ENCODE results near the gene PTGER1. TPM values are rescaled to one million over a fixed set of nuclear protein-coding genes. Genes with fewer than 3 reads are reported as not detected.
A peak's percentile ranks its signal among the peaks of the same experiment; 100 is the strongest.
"Not testable (repeated sequence)": the region's sequence is repeated elsewhere in the genome, so short reads cannot be mapped to it uniquely, and the experiment has no call there.

The PTGER1 gene
- total RNA-seq, 1 experiment from 2014 or later: 1.7 TPM

DNA sequence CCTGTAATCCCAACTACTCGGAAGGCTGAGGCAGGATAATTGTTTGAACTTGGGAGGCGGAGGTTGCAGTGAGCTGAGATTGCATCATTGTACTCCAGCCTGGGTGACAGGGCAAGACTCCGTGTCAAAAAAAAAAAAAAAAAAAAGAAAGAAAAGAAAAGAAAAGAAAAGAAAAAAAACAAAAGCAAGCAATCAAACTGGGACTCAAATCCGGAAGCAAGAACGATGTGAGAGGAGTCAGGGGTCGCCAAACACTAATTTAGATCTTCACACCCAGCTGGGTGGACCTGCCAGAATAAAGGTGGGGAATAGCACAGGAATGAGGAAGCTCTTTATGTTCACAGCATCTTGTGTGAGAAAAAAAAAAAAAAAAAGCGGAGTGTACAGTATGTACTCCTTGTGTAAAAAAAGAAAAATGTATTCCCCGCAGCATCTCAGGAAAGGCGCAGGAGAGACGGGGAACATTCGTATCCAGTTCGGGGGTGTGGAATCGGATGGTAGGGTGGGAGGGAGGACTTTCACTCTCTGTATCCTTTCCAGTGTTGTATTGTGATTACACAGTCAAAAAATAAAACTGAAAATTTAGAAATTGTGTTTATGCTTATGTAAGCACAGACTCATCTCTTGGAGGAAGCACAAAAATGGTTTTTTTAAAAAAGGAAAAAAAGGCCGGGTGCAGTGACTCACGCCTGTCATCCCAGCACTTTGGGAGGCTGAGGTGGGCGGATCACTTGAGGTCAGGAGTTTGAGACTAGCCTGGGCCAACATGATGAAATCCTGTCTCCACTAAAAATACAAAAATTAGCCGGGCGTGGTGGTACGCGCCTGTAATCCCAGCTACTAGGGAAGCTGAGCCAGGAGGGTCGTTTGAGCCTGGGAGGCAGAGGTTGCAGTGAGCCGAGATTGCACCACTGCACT is 35.4 kb upstream of the PTGER1 start:
- Histone ChIP-seq H3K27ac (no peak overlapping the region), H3K27me3 (no peaks in the 10 kb centered on the region), H3K4me1 (0 out of 2 replicates have a peak, but pooled peaks cover 6% of the 10 kb centered on the region), H3K9me3 (replicated peaks) (no peaks in the 10 kb centered on the region), H3K36me3 (peaks cover 20% of the 10 kb centered on the region), H3K4me3 (no peak overlapping the region)
- no peak for DNase-seq

DNA sequence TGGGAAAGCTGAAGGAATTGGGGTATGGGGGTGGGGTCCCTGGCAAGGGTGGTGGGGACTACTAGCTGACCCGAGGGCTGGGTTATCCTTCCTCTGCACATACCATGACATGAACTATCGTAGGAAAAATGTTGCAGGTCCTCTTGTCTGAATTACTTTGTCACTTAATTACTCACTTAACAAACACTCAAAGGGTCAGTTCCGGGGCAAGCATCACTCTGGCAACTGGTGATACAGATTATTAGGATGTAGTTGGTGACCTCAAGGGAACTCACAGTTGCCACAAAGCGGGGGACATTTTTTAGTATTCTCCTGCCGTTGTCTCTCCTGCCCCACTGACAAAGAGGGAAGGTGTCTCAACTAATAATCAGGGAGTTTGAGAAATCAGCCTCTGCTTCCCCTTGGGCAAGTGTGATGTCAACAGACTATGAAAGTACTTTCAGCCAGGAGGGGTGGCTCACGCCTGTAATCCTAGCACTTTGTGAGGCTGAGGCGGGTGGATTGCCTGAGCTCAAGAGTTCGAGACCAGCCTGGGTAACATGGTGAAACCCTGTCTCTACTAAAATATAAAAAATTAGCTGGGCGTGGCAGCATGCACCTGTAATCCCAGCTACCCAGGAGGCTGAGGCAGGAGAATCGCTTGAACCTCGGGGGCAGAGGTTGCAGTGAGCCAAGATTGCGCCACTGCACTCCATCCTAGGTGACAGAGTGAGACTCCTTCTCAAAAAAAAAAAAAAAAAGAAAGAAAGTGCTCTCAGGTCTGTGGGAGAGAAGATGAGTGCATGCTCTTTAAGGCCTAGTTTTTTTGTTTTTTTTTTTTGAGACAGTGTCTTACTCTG is 32.8 kb upstream of the PTGER1 start:
- no peaks in the 10 kb centered on the region for H3K9me3 ChIP-seq (replicated peaks)
- H3K4me3 ChIP-seq: no peak overlapping the region
- no peaks in the 10 kb centered on the region for H3K27me3 ChIP-seq
- H3K27ac ChIP-seq: no peak overlapping the region
- H3K36me3 ChIP-seq: no peaks in the 10 kb centered on the region
- DNase-seq: peak in 1 of 2 experiments; percentile 35
- H3K4me1 ChIP-seq: 0 out of 2 replicates have a peak, but pooled peaks cover 6% of the 10 kb centered on the region

DNA sequence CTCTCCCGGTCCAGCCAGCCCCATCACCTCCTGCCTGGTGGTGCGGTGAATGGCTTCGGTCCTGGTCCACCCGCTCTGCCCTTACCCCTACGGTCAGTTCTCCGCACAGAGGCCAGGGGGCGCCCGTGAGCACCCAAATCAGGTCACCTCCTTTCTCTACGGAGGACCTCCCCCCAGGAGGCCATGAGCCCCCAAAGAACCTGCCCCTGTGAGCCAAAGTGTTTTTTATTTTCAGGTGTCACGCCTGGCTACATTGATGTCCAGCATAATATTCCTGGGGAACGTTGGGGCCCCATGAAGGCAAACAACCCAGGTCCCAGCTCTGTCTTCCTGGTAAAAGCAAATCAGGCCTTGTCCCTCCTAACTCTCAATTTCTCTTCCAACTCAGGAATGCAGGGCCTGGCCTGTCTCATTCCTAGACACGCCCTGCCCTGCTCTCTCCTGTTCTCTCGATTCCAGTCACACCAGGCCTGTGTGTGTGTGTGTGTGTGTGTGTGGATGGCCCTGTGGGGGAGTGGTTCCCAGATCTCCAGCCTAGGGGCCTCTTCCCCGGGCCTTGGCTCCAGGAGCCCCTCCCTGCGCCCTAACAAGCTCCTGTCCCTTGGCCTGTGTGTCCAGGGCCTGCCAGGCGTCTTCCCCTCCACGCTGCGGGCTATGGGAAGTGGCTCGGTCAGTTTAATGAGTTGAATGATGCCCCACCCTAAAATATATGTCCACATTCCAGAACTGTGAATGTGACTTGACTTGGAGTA is 30.5 kb upstream of the PTGER1 start:
- Histone ChIP-seq H3K27me3 (peaks cover 4% of the 10 kb centered on the region; the same call in 1 of the 2 replicates), H3K36me3 (no peaks in the 10 kb centered on the region), H3K4me3 (peak overlapping the region; percentile 9; the same call in 1 of the 2 replicates), H3K9me3 (replicated peaks) (no peaks in the 10 kb centered on the region), H3K27ac (peak overlapping the region; percentile 66), H3K4me1 (0 out of 2 replicates have a peak, but pooled peaks cover 6% of the 10 kb centered on the region)
- DNase-seq: peak; percentile 80 to 90

DNA sequence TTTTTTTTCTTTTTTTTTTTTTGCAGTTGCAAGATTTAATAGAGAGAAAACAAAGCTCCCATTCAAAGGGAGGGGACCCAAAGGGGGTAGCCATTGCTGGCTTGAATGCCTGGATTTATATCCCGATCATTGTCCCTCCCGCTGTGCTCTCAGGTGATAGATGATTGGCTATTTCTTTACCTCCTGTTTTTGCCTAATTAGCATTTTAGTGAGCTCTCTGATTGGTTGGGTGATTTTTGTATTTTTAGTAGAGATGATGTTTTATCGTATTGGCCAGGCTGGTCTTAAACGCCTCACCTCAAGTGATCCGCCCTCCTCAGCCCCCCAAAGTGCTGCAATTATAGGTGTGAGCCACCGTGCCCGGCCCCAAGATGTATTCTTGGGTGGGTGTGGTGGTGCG is 29.4 kb upstream of the PTGER1 start:
- not testable (repeated sequence) for H3K9me3 ChIP-seq (replicated peaks); H3K4me1 ChIP-seq; H3K27ac ChIP-seq; DNase-seq; H3K4me3 ChIP-seq; H3K36me3 ChIP-seq; H3K27me3 ChIP-seq

DNA sequence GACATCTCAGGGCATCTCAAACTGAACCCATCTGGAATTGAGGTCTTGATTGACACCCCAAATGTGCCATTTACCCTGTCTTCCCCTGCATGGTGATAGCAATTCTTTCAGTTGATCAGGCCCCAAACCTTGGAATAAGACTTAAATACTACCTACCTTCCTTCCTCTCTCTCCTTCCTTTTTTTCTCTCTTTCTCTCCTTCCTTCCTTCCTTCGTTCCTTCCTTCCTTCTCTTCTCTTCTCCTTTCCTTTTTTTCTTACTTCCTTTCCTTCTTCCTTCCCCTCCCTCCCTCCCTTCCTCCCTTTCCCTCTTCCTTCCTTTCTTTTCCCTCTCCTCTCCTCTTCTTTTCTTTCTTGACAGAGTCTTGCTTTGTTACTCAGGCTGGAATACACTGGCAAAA is 28.1 kb upstream of the PTGER1 start:
- no peaks in the 10 kb centered on the region for H3K36me3 ChIP-seq
- peaks cover 4% of the 10 kb centered on the region; the same call in 1 of the 2 replicates for H3K27me3 ChIP-seq
- H3K4me1 ChIP-seq: 0 out of 2 replicates have a peak, but pooled peaks cover 6% of the 10 kb centered on the region
- DNase-seq: no peak
- H3K9me3 ChIP-seq (replicated peaks): no peaks in the 10 kb centered on the region
- H3K27ac ChIP-seq: no peak overlapping the region
- H3K4me3 ChIP-seq: no peak overlapping the region

DNA sequence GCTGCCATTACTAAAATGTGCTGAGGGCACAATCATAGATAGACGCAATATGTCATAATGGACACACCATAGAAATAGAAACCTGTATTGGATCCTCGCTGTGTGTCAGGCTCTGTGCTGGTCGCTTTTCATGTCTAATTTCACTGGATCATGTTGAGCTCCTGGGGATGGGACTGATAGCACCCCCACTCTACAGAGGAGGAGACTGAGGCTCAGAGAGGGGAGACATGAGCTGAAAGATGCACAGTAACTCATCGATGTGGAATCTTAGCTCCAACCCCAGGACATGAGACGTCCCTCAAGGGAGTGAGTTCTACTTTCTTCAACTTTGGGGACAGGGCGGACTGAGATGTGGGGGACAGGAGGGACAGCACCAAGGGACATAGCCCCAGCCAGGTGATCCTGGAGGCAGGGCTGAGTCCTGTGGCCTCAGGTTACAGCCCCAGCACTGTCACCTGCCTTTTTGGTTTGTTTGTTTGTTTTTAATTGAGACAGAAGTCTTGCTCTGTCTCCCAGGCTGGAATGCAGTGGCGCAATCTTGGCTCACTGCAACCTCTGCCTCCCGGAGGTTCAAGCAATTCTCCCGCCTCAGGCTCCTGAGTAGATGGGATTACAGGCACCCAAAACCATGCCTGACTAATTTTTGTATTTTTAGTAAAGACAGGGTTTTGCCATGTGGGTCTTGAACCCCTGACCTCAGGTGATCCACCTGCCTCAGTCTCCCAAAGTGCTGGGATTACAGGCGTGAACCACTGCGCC is 27.4 kb upstream of the PTGER1 start:
- no peak for DNase-seq
- Histone ChIP-seq H3K27ac (no peak overlapping the region), H3K9me3 (replicated peaks) (no peaks in the 10 kb centered on the region)

DNA sequence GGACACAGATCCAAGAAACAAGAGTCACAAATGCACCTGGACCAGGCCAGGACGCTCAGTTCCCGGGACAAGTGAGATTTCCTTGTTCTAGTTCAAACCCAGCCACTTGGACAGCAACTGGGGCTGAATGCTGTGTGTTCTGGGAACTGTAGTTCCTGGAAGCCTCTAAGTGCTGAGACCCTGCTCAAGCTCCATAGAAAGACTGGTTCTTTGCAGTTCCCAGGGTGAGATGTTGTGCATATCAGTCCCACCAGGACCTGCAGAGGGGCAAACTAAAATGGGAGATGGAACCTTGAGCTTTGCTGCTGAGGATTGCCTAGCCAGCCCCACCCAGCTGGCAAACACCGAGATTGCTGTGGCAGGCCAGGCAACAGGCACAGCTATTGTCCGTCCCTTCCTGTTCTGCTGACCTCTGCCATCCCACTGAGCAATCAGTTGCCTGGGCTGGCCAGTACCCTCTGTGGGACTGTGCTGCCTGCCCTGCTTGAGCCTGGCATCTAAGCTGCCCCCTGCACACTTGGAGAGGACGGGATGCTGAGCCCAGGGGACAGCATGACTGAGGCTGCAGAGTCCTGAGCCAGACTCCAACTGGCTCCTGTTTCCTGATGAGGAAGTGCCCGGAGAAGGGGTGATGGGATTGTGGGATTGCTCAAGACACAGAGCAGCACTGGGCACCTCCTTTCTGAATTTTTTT is 22.2 kb upstream of the PTGER1 start:
- DNase-seq: no peak
- Histone ChIP-seq H3K4me1 (no peaks in the 10 kb centered on the region), H3K27me3 (peaks cover 3% of the 10 kb centered on the region; the same call in 1 of the 2 replicates), H3K9me3 (replicated peaks) (no peaks in the 10 kb centered on the region), H3K4me3 (no peak overlapping the region), H3K36me3 (no peaks in the 10 kb centered on the region; the same call in 1 of the 2 replicates), H3K27ac (no peak overlapping the region)

More for the DNA sequence above, 27.4 kb upstream of the PTGER1 start:
- Histone ChIP-seq H3K4me1 (0 out of 2 replicates have a peak, but pooled peaks cover 6% of the 10 kb centered on the region), H3K4me3 (no peak overlapping the region), H3K36me3 (no peaks in the 10 kb centered on the region), H3K27me3 (peaks cover 4% of the 10 kb centered on the region; the same call in 1 of the 2 replicates)

DNA sequence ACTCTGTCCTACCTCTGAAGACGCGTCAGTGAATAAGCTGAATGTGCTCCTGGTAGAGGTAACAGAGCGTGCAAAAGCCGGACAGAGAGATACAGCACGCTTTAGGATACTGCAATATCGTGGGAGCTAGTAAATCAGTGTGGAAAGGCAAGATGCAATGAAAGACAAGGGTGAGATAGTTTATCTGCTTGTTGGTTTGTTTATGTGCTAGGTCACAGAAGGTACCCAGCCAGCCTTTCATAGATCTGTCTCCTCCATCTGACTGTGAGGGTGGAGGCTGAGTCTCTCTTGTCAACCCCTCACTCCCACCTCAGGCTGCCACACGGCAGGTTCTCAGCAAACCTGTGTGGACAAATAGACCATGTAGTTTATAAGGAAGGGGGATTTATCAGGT is 21.7 kb upstream of the PTGER1 start:
- DNase-seq: no peak
- no peaks in the 10 kb centered on the region for H3K9me3 ChIP-seq (replicated peaks)
- no peak overlapping the region for H3K27ac ChIP-seq
- no peaks in the 10 kb centered on the region; the same call in 1 of the 2 replicates for H3K36me3 ChIP-seq
- no peaks in the 10 kb centered on the region for H3K27me3 ChIP-seq
- H3K4me1 ChIP-seq: no peaks in the 10 kb centered on the region
- peak overlapping the region; percentile 62 for H3K4me3 ChIP-seq

DNA sequence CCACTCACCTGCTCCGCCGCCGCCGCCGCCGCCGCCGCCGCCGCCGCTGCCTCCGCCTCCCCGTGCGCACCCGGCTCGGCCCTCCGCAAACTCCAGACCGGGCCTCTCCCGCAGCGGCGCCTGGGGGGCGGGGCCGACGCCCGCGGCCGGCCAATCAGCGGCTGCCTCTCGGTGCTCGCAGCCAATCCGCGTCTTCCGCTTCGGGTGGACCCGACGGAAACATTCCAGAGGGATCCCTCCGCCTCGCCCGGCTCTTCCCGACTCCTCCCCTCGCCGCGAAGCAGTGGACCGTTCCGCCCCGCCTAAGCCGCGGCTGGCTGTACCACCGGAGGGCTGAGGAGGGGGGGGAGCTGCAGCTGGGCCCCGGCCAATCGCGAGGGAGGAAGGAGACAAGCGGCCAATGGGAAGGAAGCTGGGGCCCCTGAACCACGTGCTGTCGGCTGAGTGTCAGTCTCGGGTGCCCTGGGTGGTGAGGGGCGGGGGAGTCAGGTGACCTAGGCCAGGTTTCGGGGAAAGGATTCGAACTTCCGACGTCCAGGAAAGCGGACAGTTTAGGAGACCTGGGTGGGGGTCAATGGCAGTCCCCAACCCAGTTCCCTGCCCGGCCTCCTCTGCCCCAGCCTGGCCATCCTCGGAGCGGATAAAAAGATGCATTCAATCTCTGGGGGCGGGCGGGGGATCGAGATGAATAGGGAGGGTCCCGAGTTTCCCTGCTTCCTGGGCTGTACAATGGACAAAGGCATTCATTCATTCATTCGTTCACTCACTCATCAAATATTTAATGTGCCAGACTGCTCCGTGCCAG is 21.1 kb upstream of the PTGER1 start, which contains the start of gene GIPC1:
Gene GIPC1, minus strand, starts transcription at position 99 of the 805 bp plus-strand sequence. CDS start 13,151 bp downstream, outside the sequence.
- H3K4me1 ChIP-seq: no peaks in the 10 kb centered on the region
- H3K27me3 ChIP-seq: no peaks in the 10 kb centered on the region
- peak; percentile 99 to 100 for DNase-seq
- H3K4me3 ChIP-seq: peak within 1 kb of the TSS; percentile 62
- peaks cover 5% of the 10 kb centered on the region for H3K36me3 ChIP-seq
- H3K9me3 ChIP-seq (replicated peaks): no peaks in the 10 kb centered on the region
- no peak within 1 kb of the TSS for H3K27ac ChIP-seq

DNA sequence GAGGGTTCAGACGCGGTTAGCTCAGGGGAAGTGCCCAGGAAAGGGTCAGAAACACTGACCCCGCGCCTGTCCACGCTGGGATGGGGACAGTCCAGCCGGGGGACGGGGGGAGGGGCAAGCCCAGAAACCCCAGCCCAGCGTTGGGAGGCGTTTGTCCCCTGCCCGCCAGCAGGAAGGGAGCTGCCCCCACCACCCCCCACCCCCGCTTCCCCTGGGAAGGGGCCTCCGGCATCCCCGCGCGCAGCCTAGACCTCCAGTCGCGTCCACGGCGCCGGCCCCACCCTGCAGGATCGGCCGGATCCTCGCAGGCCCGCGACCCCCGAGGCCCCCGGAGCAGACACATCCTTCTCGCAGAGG is 20.5 kb upstream of the PTGER1 start:
- Histone ChIP-seq H3K27ac (no peak overlapping the region), H3K4me3 (peak overlapping the region; percentile 62), H3K27me3 (no peaks in the 10 kb centered on the region), H3K4me1 (no peaks in the 10 kb centered on the region), H3K36me3 (peaks cover 5% of the 10 kb centered on the region), H3K9me3 (replicated peaks) (no peaks in the 10 kb centered on the region)
- DNase-seq: peak in 1 of 2 experiments; percentile 38

DNA sequence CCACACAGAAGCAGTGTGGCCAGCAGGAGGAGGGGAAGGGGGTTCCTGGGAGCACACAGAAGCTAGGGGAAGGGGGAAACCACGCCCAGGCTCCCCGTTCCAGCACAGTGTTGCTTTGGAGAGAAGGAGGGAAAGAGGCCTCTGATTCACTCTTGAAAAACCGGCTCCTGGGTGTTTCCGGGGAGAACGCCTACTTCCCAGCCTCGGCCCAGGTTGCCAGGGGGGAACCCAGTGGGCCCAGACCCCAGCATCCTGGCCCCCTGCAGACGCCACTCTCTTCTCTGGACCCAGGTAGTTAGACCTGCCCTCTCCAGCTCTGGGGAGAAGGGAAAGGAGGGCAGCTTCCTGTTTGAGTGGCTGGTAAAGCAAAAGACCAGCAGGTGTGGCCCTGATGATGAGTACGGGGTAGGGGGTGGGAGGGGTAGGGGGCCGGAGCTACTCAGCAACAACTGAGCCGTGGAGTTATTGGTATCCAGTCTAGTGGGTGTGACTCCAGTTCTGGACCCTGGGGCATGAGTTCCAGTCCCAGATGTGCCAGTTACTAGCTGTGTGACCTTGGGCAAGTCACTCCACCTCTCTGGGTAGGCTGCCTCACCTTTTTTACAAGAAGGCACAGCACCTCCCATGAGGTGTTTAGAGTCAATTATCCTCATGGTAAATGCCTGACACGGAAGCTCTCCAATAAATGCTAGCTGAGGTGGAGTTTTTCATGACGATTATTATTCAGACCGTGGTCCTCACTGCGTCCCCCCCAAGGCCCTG is 19.9 kb upstream of the PTGER1 start:
- H3K36me3 ChIP-seq: peaks cover 5% of the 10 kb centered on the region
- DNase-seq: no peak
- H3K4me3 ChIP-seq: peak overlapping the region; percentile 62
- no peak overlapping the region for H3K27ac ChIP-seq
- no peaks in the 10 kb centered on the region for H3K9me3 ChIP-seq (replicated peaks)
- no peaks in the 10 kb centered on the region for H3K4me1 ChIP-seq
- no peaks in the 10 kb centered on the region for H3K27me3 ChIP-seq

DNA sequence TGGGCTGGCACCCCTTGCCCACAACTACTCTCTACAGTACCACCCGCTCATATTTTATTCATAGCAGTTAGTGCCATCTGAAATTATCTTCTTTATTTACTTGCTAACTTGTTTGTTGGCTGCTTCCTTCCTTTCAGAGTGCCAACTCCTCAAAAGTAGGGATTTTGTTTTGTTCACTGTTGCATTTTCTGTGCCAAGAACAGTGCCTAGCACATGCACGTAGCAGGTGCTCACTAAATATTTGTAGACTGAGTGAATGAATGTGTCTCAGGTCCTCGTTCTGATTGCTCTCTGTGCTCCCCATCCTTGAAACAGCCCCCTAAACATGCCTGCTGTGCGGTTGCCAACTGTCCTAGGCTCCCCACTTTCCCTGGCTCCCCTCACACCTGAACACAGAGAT is 19.3 kb upstream of the PTGER1 start:
- no peak for DNase-seq
- no peaks in the 10 kb centered on the region for H3K27me3 ChIP-seq
- H3K9me3 ChIP-seq (replicated peaks): no peaks in the 10 kb centered on the region
- no peak overlapping the region for H3K27ac ChIP-seq
- peaks cover 5% of the 10 kb centered on the region for H3K36me3 ChIP-seq
- no peak overlapping the region for H3K4me3 ChIP-seq
- H3K4me1 ChIP-seq: no peaks in the 10 kb centered on the region
